Activated CD4-positive, alpha-beta T cell treated with anti-CD3 and anti-CD28 coated beads, Interleukin-2, amount 50 U/mL, for 4 hours (primary cell): ENCODE data around the gene PLEKHG1.
A peak's percentile ranks its signal among the peaks of the same experiment; 100 is the strongest.

Experiments used
- DNase-seq, 2 experiments: peaks; one replicate each; pipeline ENCODE4 v3.0.0-alpha.2; 2020

Gene PLEKHG1

DNA sequence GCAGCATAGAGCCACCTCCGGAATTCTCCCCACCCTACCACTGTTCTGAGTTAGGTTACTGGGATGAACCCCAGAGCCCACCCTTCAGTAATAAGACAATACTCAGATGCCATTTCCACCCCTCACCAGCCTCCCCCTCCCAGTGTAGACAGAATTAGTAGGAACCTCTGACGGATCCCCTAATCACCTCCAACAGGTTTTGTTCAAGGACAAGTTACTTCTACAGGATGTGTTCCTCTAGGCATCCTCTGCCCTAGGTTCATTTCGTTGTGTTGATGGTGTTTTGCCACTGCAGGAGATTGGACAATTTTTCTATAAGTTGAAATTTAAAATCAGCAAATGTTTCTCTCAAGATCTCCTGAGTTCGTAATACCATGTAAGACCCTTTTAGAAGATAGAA is 22.8 kb downstream of the PLEKHG1 start:
- DNase-seq, result no peak

DNA sequence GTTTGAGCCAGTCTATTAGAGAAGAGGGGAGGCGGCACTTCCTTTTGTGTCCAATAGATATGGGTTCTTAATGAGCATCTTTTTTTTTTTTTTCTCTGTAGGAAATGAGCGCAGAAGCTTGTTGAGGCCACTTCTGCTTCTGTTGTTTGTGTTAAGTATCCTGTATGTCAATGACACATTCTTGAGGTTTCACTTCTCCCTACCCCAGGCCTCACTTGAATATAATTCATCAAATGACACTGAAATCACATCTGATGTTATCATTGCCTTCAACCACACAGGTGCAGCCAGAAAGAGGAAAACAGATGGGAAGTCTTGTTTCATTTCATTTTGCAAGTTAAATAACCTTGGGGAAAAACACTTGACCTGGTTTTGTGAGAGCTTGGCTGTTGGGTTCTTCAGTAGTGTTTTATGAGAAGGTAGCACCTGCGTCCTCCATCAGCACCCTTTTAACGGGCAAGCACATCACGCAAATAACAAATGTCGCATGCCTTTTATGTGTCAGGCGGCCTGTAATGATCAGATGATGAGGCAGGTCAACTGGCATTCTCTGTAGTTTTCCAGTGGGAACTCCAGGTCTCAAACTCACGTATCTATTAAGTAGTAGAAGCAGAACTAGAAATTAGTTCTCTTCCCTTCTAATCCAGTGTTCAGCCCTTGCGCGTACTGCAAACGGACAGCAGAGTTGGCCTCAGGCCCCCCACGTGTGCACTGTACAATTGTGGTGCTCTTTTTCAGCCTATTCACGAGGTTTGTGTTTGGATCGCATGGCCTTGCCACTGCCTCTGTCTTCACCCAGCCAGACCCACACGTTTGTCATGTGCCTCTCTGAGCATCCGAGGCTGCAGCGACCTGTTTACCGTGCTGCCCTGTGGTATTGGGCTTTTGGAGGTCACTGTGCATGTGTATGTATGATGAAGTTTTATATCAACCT is 23.5 kb downstream of the PLEKHG1 start:
- DNase-seq, result no peak

DNA sequence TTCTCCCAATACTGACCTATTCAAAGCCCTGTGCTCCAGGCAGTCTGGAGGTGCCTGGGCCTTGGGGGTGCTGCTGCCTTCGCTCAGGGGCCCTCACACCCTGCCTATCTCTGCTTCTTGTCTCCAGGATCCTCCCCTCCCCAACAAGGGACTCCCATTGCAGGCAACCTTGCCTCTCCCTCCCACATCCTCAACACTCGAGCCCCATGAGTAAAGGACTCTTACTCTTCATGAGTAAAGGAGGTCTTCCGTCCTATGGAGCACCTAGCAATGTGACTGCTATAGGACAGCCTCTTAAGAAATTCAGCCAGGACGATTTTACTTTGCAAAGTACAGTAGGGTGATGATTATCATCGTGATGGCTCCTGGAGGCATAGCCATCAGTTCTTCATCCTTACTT is 24.5 kb downstream of the PLEKHG1 start:
- no peak for DNase-seq

DNA sequence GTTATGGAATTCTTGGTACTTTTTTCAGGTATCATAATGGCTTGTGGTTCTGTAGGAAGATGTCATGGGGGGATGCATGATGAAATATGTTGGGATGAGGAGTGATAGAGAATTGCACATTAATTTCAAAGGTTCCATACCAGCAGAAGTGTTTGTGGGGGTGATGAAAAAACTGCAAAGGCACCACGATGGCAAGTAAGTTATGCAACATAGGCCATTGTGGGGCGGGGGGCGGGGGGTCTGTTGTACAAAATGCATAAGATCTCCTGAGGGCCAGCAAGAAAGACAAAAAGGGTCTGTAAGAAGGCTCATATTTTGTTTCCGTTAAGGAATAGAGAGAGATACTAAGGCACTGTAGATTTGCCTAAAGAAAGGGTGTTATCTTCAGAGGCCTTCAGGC is 26.2 kb downstream of the PLEKHG1 start:
- no peak for DNase-seq

DNA sequence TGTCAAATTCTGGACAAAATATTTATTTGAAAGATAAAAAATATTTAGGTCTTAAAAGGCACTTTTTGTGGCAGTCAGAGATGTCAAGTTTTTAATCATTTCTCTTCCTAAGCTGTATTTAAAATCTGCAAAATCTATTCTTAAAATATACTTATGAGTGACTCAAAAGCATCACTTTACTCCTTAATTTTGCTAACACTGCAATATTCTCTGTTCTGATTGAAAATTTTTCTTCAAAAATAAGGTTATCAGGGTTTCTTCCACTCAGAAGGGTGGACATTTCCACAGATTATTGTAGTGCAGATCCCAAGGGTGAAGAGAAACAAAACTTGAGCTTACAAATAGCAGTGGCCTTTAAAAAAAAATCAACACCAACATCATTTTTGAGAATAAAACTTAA is 27.5 kb downstream of the PLEKHG1 start:
- no peak for DNase-seq

DNA sequence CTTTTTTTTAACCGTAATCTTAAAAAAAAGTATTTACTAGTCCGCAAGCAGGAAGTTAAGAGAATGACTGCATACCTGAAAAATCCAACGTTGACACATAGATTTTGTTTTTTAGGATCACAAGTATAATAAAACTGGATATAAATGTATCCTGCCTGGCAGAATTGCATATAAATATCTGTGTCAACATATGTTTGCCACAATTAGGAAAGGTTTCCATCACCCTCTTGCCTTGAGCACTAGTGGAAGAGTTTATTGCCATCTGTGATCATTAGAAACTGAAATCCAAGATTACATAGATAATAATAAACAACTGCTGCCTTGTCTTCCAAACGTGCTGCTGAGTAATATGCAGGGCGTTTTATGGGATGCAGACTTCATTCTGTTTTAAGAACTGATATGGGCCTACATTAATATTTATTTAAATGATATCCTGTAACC is 27.9 kb downstream of the PLEKHG1 start:
- DNase-seq, result no peak

DNA sequence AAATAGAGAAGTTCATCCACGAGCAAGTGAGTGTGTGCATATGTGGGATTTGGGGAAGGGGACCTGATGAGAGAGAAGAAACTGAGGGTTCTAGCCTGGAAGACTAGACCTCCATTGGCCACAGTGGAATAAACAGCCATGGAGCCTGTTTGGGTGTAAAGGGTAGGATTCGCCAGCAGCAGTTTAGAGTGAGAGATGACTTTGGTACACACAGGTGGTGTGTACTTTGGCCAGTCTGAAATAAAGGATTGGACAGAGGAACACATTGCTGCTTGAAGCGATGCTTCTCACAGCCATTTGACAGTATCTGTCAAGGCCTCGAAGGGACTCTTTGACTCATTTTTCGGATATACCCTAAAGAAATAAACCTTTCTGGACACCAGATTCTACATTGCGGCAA is 29.2 kb downstream of the PLEKHG1 start:
- DNase-seq, result no peak

DNA sequence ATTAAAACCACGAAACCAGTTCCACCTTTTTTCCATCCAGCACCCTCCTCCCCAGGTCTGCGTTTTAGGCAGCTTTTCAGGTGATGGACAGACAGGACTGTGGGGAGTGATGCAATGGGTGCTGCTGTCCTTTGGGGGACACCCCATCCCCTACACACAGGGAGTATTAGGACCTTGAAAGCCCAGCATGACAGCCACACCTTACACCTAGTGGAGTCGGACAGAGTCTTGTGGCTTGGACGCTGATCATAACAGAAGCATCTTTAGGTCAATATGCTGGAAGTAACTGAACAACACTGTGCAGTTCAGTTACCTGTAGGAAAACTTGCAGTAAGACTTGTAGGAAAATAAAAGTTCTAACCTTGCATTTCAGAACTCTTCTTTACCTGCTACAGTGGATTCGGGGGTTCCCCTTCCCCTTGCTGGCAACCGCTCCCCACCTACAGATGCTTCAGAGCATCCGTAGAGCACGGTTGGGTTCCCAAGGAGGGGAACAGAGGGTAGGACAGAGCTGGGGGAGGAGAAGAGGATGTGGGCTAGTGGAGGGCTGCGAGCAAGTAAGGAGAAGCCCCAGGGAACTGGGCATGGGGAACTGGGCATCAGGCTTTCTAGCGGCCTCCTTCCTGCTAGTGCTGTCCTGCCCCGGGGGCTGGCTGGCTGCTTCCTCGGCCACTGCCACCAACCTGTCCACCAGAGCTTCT is 31.7 kb downstream of the PLEKHG1 start:
- DNase-seq, result peak in 1 of 2 experiments; percentile 4

DNA sequence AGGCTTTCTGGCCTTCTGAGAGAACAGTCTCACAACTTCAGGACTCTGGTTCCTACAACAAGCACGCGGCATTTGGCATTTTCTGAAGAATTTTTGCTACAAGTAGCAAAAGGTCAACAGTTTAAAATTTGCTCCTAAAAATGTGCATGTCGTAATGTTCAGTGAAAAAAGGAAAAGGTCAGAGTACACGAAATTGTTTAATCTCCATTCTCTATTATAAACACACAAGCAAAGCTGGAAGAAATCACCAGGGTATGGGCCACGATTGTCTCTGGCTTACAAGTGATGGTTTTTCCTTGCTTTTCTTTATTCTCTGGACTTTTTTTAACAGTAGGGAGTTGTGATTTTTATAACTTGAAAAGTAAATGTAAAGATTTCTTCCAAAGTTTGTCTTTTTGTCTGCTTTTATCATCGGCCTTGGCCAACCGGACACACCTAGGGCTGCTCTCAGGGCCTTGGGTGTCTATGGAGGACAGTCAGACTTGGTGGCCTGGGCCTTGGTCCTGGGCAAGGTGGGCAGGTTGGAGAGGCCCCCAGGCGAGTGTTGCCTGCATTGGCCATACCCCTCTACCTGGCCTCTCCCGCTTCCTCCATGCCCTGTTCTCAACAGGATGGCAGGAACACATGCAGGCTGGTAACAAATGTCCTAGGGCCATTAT is 32.4 kb downstream of the PLEKHG1 start:
- DNase-seq, result no peak

DNA sequence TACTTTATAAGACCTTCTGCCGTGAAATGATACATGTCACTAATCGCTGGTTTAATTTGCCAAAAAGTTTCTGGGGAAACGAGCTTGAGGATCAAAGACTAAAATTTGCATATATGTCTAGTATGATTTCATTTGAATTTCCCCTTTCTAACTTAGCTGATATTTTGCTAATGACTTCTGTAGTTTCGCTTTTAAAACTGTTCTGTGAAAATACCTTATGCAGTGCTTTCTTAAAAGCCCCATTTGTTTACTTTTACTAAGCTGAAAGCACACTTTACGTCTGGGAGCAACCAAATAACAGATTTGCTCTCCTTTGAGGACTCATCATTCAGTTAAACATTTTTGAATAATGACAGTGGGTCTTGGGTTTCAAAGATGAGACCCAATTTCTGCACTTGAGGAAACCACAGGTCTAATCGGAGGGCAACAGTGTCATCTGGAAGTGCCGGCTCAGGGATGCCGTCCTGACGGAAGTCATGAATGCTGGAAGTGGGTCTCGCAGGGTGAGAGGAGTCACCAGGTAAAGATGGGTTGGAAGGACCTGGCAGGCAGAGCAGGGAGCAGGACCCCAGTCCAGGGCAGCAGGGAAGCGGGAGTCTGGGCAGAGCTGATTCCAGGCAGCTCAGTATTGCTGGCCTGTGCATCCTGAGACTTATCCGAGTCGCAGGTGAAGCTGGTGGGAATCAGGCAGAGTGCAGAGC is 33.2 kb downstream of the PLEKHG1 start:
- DNase-seq, result no peak

DNA sequence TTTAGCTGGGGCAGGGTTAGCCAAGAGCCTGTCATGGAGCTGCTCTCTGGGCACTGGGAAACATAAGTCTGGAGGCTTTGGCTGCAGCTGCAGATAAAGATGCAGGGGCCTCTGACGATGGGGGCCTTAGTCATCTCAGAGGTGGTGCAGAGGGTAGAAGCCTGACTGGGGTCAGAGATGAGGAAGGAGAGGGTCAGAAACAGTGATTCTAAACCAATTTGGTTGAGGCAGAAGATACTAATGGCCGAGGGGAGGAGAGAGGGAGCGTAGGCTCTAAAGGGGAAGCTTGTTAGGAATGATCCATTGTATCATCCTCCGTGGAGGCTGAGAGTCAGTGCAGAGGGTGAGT is 33.8 kb downstream of the PLEKHG1 start:
- DNase-seq, result no peak

DNA sequence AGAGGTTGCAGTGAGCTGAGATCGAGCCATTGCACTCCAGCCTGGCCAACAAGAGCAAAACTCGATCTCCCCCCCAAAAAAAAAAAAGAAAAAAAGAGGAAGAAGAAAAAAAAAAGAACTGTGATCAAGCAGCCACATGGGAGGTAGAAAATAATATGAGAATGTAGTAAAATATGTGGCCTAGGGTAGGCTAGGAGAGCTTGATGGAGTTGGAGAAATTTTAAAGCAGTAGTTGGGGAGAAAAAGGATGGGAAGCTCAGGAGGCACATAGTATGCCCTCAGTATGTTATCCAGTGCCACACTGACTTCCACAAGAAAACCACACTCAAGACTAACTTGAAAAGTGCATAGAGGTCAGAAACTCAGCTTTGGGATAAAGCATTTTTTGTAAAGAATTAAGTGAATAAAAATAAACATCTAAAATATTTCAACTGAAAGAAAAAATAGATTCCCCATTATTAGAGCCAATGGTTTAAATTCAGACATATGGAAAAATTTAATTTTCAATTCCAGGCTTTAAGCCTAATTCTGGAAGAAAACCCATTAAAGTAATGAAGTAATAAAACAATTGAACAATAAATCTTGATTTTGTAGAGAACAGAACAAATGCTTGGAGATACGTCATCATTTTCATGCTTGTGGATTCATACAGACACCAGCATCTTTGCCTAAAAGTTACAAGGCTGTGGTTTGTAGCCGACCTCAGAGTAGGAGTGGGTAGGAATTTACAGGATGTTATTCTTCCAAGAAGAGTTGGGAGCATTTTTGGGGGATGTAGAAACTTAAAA is 34.7 kb downstream of the PLEKHG1 start:
- DNase-seq, result no peak

DNA sequence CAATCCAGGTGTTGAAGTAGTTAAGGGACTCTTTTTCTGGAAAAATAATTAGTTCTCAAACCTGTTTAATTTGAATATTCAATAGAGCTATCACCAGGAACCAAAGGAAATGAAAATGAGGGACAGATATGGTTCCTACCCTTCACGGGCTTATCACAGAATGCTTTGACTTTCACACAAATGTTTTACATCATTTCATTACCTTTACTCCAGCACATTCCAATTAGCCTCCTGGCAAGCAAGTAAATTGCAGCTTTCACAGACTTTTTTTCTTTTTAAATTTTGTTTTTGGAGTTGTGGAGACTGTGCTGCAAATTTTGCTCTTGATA is 35.2 kb downstream of the PLEKHG1 start:
- no peak for DNase-seq

DNA sequence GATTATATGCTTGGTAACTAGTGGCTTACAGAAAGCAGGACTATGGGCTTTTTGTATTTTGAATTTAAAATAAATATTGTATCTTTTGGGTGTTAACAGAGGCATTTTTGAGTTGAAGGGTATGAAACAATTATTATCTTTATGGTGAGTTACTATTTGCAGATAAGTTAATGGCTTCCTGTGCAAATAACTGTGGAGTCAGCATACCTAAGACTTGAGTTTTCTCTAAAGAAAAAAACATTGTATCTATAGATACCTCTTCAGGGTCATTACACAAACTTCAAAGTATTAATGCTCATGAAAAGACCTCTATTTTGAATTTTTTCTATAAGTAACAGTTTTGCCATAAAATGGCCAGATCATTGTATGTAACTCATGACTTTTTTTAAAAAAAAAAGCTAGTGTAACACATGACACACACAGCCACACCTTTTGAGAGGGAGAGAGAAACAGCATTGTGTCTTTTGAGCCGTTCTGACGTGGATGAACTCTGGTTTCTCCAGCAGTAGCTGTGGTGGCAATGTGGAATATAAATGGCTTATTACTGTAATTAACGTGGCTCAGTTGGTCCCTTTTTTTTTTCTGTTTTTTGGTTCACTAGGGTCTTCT is 36.3 kb downstream of the PLEKHG1 start:
- DNase-seq, result no peak

DNA sequence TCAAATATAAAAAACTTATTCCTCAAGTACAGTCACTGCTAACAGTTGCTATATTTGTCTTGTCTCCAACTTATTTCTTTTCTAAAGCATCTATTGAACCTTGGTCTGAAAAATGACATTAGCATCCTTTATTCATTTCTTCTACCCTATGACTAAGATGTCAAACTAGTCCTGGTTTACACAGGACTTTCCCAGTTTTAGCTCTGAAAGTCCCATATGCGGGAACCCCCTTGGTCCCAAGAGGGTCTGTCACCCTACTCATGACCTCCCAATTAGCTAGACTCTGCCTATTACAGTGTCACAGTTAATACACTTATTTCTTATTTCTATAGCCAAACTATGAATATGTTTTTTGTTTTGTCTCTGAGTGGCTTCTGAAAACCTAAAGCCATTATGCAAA is 37.1 kb downstream of the PLEKHG1 start:
- DNase-seq, result no peak

DNA sequence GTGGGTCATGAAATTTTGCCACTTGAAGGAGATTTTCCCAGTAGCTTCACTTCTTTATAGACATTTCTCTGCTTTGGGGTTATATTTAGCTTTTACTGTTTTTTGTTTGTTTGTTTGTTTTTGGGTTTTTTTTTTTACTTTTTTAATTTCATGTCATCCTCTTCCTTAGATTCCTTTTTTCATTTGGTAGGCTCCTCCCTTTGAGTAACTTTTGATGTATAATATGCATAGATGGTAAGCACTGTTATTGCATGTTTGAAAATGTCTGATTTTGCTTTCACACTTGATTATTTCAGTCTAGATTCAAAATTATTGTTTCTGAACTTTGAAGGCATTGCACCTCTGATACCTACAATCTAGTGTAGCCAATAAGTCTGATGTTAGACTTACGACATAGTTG is 37.6 kb downstream of the PLEKHG1 start:
- DNase-seq, result no peak

DNA sequence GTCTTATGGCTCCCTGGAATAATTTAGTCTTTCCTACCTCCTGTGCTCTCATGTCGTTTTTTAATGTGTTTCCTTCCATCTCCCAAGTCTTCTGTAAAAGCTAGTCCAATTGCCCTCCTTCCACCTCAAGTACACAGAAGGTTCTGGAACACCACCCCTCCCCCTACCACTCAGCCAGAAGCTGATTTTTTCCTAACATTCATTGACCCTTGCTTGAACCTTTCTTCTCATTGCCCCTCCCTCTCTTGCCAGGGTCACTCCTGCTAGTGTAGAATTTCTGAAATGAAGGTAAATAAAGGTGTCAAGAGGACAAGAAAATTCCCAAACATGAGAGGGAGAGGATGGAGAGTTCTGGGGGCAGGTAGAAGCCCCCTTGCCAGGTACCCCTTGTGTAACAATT is 38.6 kb downstream of the PLEKHG1 start:
- DNase-seq, result no peak

DNA sequence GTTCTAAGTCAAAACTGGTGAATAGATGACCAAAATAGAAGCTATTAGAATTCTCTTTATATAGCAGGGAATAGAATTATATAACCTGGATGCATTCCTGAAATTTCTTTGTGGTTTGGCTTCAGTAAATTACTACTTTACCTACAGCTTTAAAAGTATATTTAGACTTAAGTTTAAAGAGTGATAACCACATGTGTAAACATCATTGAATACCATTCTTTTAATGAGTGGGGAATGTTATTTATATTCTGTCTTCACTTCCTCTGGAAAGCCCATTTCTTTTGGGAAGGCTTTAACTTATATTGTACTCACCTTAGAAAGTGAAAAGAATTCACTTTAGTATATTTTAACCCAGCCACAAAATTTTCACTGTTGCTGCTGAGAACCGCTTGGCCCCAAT is 39.1 kb downstream of the PLEKHG1 start:
- no peak for DNase-seq

DNA sequence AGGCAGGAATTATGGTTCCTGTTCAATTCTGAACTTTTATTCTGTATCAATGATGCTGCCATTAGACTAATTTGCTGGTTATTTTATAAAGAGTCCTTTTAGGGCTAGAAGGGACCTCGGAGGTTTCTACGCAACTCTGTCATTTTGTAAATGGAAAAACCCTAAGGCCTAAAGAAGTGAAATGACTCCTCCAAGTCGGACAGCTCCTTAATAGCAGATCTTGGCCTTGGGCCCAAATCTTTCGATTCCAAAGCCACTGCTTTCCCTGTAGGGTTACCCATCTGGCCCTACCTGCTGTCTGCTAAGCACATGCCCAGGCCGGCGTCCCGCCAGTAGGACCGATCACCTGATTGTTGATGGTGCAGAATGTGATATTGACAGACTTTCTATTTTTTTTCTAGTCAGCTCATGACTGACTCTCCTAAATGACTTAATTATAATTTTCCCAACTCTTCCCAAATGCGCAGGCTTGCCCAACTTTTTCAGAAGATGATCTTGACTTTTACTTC is 40.2 kb downstream of the PLEKHG1 start:
- DNase-seq, result no peak

DNA sequence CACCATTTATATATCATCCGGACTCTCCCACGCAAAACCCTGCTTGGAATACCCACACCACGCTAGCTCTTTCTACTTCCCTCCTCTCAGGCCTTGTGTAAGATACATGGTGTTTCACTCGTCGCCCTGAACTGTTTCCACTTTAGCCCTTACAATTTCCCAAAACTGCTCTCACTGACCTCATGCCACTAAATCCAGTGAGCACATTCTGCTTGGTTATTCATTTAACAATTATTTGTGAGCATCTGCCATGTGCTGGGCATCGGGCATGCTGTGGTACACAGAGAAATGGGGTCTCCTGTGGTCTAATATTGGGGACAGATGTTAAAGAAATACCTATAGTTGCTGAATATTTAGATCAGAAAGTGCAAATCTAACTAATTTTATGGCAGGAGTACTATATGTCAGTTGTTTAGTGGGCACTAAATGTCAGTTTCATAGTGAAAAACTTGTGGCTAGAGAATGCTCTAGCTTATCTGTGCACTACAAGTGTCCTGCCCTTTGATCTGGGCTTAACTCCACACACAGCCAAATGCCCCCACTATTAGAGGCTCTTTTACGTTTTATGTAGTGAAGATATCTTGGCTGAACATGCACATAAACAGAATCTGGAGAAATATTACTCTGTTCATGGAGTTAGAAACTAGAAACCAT is 41.0 kb downstream of the PLEKHG1 start:
- DNase-seq, result no peak

DNA sequence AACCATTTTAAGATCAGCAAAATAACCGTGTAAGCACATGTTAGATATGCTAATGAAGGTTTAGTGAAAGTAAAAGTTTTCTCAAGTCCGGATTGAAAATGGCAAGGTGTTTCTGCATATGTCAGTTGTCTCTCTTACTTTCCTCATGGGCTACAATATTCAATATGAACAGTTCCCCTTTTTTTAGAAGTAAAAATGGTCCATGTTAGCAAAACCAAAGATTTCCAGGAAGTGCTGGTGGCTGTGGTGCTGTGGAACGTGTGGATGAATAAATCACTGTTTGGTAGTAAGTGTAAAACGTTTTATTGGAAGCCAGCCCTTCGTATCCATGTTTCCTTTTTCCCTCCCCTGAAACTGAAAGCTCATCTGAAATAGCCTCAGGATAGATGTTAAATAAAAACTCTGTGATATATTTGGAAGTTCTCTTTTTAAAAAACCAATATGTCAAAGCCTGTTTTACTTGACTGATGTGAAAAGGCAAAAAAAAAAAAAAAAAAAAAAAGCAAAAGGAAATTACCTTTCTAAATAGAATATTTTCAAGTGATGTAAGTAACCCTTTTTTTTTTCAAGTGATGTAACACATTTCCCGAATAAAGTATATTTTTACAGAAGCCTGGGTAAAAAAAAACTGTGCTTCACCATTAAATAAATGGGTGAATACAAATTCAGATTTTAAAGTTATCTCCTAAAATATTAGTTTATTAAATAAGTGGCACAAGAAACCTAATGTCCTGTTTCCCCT is 41.9 kb downstream of the PLEKHG1 start:
- DNase-seq, result no peak
